ENCODE measurements around the gene COL23A1.

GRCh38 chr5:178308541-178309092 lies 281.6 kb downstream of the COL23A1 start:
- TF ChIP-seq, protein P1, sequence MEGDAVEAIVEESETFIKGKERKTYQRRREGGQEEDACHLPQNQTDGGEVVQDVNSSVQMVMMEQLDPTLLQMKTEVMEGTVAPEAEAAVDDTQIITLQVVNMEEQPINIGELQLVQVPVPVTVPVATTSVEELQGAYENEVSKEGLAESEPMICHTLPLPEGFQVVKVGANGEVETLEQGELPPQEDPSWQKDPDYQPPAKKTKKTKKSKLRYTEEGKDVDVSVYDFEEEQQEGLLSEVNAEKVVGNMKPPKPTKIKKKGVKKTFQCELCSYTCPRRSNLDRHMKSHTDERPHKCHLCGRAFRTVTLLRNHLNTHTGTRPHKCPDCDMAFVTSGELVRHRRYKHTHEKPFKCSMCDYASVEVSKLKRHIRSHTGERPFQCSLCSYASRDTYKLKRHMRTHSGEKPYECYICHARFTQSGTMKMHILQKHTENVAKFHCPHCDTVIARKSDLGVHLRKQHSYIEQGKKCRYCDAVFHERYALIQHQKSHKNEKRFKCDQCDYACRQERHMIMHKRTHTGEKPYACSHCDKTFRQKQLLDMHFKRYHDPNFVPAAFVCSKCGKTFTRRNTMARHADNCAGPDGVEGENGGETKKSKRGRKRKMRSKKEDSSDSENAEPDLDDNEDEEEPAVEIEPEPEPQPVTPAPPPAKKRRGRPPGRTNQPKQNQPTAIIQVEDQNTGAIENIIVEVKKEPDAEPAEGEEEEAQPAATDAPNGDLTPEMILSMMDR (conservative IDR thresholded peaks at IDR 0.05; ENCODE audit: low read depth, low read length): no peak
- no peak for TF ChIP-seq EZH2 (IDR thresholded peaks at IDR 0.05; ENCODE audit: low read length, unreplicated experiment)

All from PC-3 (cell line).